Endothelial cell of umbilical vein (primary cell): ENCODE results near the gene GTF3C5. TPM values are rescaled to one million over a fixed set of nuclear protein-coding genes. Genes with fewer than 3 reads are reported as not detected.

Experiments
- BruUV-seq: library from RNA; stranded (reverse); fragments of 400-500 nt; replicated peaks from 2 replicates; lab custom pipeline; 2021; lab: Mats Ljungman, UMichigan
- CTCF ChIA-PET: fragments of 300-600, 350-600 bp; sonication (Branson Sonifier 250); formaldehyde crosslinking; loops from one replicate; lab custom pipeline; 2021; ENCODE audit warnings: antibody characterized with exemption, inconsistent platforms; lab: Charles Lee
- POLR2A ChIA-PET: fragments of 300-600, 350-600 bp; sonication (Branson Sonifier 250); formaldehyde crosslinking; loops from one replicate; lab custom pipeline; 2021; ENCODE audit warnings: antibody characterized with exemption, inconsistent platforms; lab: Charles Lee
- DNase-seq: peaks from one replicate; pipeline ENCODE4 v3.0.0-alpha.2; 2011; ENCODE audit warnings: low read depth, low spot score
- FAIRE-seq: peaks from 2 replicates; lab custom pipeline; 2011; peaks lifted over from hg19 to GRCh38; lab: Jason Lieb, UNC
- H2AFZ ChIP-seq: 2 replicates; pipeline ENCODE4 v1.6.0; 2012; ENCODE audit warnings: low read depth, low read length, control low read depth, inconsistent platforms
- H3K27ac ChIP-seq: 2 replicates; pipeline ENCODE4 v1.5.1; 2011; ENCODE audit warnings: low read depth, mild to moderate bottlenecking, control low read depth, low read length, moderate library complexity; ENCODE audit not compliant: insufficient read depth
- H3K27me3 ChIP-seq, 2 experiments: 2 replicates each; pipeline versions ENCODE4 v1.6.0 to v1.6.1; 2011; ENCODE audit warnings: low read length in 2 of 2, mixed read lengths in 1 of 2; ENCODE audit not compliant: control insufficient read depth in 2 of 2, insufficient read depth in 2 of 2
- H3K36me3 ChIP-seq, 2 experiments: 2 replicates in 1 of 2; 3 replicates in 1 of 2; pipeline ENCODE4 v1.5.1; 2011; ENCODE audit warnings: low read length in 2 of 2, mild to moderate bottlenecking in 1 of 2, moderate library complexity in 1 of 2; ENCODE audit not compliant: control insufficient read depth in 2 of 2, insufficient read depth in 2 of 2; ENCODE audit errors: extremely low read depth in 1 of 2
- H3K4me1 ChIP-seq: 3 replicates; pipeline ENCODE4 v1.5.1; 2011; ENCODE audit warnings: mild to moderate bottlenecking, low read length; ENCODE audit not compliant: control insufficient read depth, insufficient read depth; ENCODE audit errors: extremely low read depth
- H3K4me2 ChIP-seq: 2 replicates; pipeline ENCODE4 v1.6.1; 2011; ENCODE audit warnings: low read length, control low read depth, mixed read lengths; ENCODE audit not compliant: insufficient read depth
- H3K4me3 ChIP-seq, 3 experiments: fragments of 200-600 bp in 1 of 3; sonication (generic), shearing (Covaris generic) in 1 of 3; replicated peaks in 1 of 3; 2 replicates each; pipeline ENCODE4 v1.5.1; 2011 to 2016; ENCODE audit warnings: control low read depth in 3 of 3, low read length in 3 of 3, mild to moderate bottlenecking in 2 of 3, inconsistent platforms in 1 of 3, low read depth in 1 of 3, moderate library complexity in 1 of 3; ENCODE audit not compliant: insufficient read depth in 1 of 3
- H3K79me2 ChIP-seq: 2 replicates; pipeline ENCODE4 v1.6.0; 2012; ENCODE audit warnings: low read length, inconsistent platforms; ENCODE audit not compliant: control insufficient read depth, insufficient read depth
- H3K9ac ChIP-seq: replicated peaks from 2 replicates; pipeline ENCODE3; 2011; ENCODE audit warnings: low read length, control low read depth; ENCODE audit not compliant: insufficient read depth; ENCODE audit errors: extremely low read depth
- H3K9me1 ChIP-seq: replicated peaks from 3 replicates; pipeline ENCODE4 v1.6.0; 2011; ENCODE audit warnings: mild to moderate bottlenecking, low read length; ENCODE audit not compliant: control insufficient read depth, insufficient read depth; ENCODE audit errors: extremely low read depth
- H3K9me3 ChIP-seq: replicated peaks from 2 replicates; pipeline ENCODE4 v1.5.1; 2012; ENCODE audit warnings: low read length, inconsistent platforms; ENCODE audit not compliant: control insufficient read depth, insufficient read depth
- H4K20me1 ChIP-seq: replicated peaks from 2 replicates; pipeline ENCODE3; 2011; ENCODE audit warnings: mild to moderate bottlenecking, low read length; ENCODE audit not compliant: control insufficient read depth, insufficient read depth; ENCODE audit errors: extremely low read depth
- CTCF ChIP-seq, 2 donors: IDR thresholded peaks; 1 replicate in 1 of 2; 2 replicates in 1 of 2; pipeline ENCODE4 v1.5.1; 2011; ENCODE audit warnings: low read length in 2 of 2, mild to moderate bottlenecking in 2 of 2, moderate library complexity in 2 of 2, control low read depth in 1 of 2, inconsistent platforms in 1 of 2, low read depth in 1 of 2; ENCODE audit not compliant: insufficient read depth in 1 of 2; ENCODE audit errors: extremely low read depth in 1 of 2
- EZH2 ChIP-seq: IDR thresholded peaks from 2 replicates; pipeline ENCODE4 v1.6.1; 2012; ENCODE audit warnings: borderline replicate concordance, low read depth, mild to moderate bottlenecking, moderate library complexity, low read length, inconsistent platforms; ENCODE audit not compliant: severe bottlenecking
- FOS ChIP-seq: IDR thresholded peaks from 2 replicates; pipeline ENCODE4 v1.6.1; 2011; ENCODE audit warnings: mild to moderate bottlenecking, low read length, moderate library complexity, borderline replicate concordance; ENCODE audit not compliant: insufficient read depth
- GATA2 ChIP-seq: IDR thresholded peaks from 2 replicates; pipeline ENCODE4 v1.7.0; 2011; ENCODE audit warnings: low read depth, mild to moderate bottlenecking, moderate library complexity, mixed read lengths, low read length; ENCODE audit not compliant: insufficient read length, insufficient read depth
- JUN ChIP-seq: IDR thresholded peaks from 2 replicates; pipeline ENCODE4 v1.6.1; 2011; ENCODE audit warnings: borderline replicate concordance, low read depth; ENCODE audit not compliant: insufficient read length, insufficient read depth
- MYC ChIP-seq: IDR thresholded peaks from one replicate; pipeline ENCODE4 v1.6.1; 2011; ENCODE audit warnings: mild to moderate bottlenecking, low read depth, low read length
- POLR2A ChIP-seq: IDR thresholded peaks from 2 replicates; pipeline ENCODE4 v1.6.1; 2012; ENCODE audit warnings: low read depth, mild to moderate bottlenecking, control low read depth, low read length
- POLR2AphosphoS5 ChIP-seq: IDR thresholded peaks from 2 replicates; pipeline ENCODE4 v1.6.1; 2012; ENCODE audit warnings: low read depth, mild to moderate bottlenecking, control low read depth, low read length, moderate library complexity; ENCODE audit not compliant: insufficient read depth
- dilution Hi-C: fragments of 300-500 bp; cut with MboI; formaldehyde crosslinking; loops from one replicate; pipeline ENCODE4 v1.15.0; 2019; ENCODE audit warnings: low sequenced_read_pairs; ENCODE audit not compliant: extremely low pct_ligation_motif_present
- intact Hi-C: fragments of 100-400 bp; cut with micrococcal nuclease; formaldehyde crosslinking; loops from one replicate; pipeline ENCODE4 v1.10.0; 2022
- polyA plus RNA-seq, 4 experiments: library from polyadenylated mRNA; depleted of rRNA in 3 of 4; stranded (reverse) in 3 of 4; unstranded in 1 of 4; fragments of >200 nt; gene quantifications; 2 replicates each; pipeline versions ENCODE4 v1.2.1 to v1.2.3, GENCODE V29; 2011 to 2012; ENCODE audit warnings: missing spikeins in 1 of 4
- total RNA-seq: library from RNA; stranded (reverse); gene quantifications from 2 replicates; pipeline ENCODE4 v1.2.3, GENCODE V29; 2021
- TF ChIP-seq, protein P1 (sequence below): IDR thresholded peaks from 2 replicates; pipeline ENCODE4 v1.6.1; 2011; ENCODE audit not compliant: insufficient read depth, insufficient read length

GTF3C5 gene
- total and polyA plus RNA-seq, 2 donors (not counting 3 experiments of a cell fraction or from before 2014, with no cell fraction given) = 65.6 to 73.8 TPM

DNA sequence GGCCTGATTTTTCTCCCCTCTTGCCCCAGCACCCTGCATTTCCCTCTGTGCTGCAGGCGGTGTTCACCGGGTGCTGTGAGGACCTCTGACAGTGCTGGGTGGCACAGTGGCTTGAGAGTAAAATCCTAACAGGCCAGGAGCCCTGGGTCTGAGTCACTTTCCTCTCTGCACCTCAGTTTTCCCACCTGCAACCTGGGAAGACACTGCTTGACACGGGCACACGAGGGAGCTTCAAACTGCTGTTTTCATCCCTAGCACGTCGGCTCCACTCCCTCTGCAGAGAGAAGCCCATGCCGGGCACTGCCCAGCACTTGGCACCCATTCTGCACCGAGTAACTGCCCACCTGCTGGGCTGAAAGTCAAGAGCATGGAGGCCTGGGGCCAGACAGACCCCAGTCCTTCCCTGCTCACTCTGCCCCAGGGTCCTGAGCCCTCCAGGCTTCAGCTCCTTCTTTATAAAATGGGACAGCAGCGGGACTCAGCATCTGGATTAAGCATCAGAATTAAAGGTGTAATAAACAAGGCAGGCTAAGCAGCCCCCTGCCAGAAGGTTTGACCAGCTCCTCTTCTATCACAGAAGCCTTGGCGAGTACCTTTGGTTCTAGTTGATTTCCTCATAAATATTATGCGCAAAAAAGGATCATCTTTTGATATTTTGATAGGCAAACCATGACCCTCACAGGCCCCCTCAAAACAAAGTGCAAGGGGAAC, 47.2 kb upstream of the GTF3C5 start:
- no peak for FAIRE-seq
- no peak overlapping the region for H3K27ac ChIP-seq
- no TSS peak for BruUV-seq
- no peaks in the 10 kb centered on the region for H3K79me2 ChIP-seq
- no peak for DNase-seq
- no peaks in the 10 kb centered on the region for H3K36me3 ChIP-seq
- no peak overlapping the region for H3K4me2 ChIP-seq
- H3K4me3 ChIP-seq = no peak overlapping the region
- POLR2A ChIA-PET = no interaction called here
- no peaks in the 10 kb centered on the region for H3K9me1 ChIP-seq
- H2AFZ ChIP-seq = no peak overlapping the region
- dilution Hi-C loops = no loop called here
- no peaks in the 10 kb centered on the region for H4K20me1 ChIP-seq
- intact Hi-C loops = no loop called here
- no peaks in the 10 kb centered on the region for H3K9me3 ChIP-seq
- CTCF ChIA-PET = interaction anchor here (0.7 to 1.6 kb wide), 3 partner anchors 10 to 36 kb away, joined by 3 to 4 read pairs (median 3); no protein-coding TSS in a partner anchor
- no peak overlapping the region for H3K9ac ChIP-seq
- peaks cover 17% of the 10 kb centered on the region in 2 experiments for H3K27me3 ChIP-seq
- no peak for TF ChIP-seq GATA2
- H3K4me1 ChIP-seq = no peaks in the 10 kb centered on the region

GRCh38 chr9:132984202-132985070, 46.4 kb upstream of the GTF3C5 start:
- H3K27ac ChIP-seq = no peak overlapping the region
- no peaks in the 10 kb centered on the region for H3K9me1 ChIP-seq
- no peak overlapping the region for H3K4me3 ChIP-seq
- no peaks in the 10 kb centered on the region for H3K36me3 ChIP-seq
- FAIRE-seq (no peak), DNase-seq (no peak)
- no peak overlapping the region for H3K4me2 ChIP-seq
- no peak overlapping the region for H3K9ac ChIP-seq
- H2AFZ ChIP-seq = no peak overlapping the region
- no peaks in the 10 kb centered on the region for H4K20me1 ChIP-seq
- no peaks in the 10 kb centered on the region for H3K9me3 ChIP-seq
- peaks cover 9 to 12% of the 10 kb centered on the region in 2 experiments for H3K27me3 ChIP-seq
- BruUV-seq = no TSS peak
- intact Hi-C loops = no loop called here
- no peaks in the 10 kb centered on the region for H3K4me1 ChIP-seq
- ChIA-PET CTCF (interaction anchor here (0.7 kb wide), 1 partner anchor 13 kb away, joined by 3 read pairs; no protein-coding TSS in a partner anchor), POLR2A (no interaction called here)
- TF ChIP-seq, protein P1, sequence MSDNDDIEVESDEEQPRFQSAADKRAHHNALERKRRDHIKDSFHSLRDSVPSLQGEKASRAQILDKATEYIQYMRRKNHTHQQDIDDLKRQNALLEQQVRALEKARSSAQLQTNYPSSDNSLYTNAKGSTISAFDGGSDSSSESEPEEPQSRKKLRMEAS = no peak
- no peak for TF ChIP-seq FOS
- TF ChIP-seq CTCF (IDR thresholded peaks at IDR 0.05; ENCODE audit: extremely low read depth in 1 of 2, insufficient read depth in 1 of 2, low read depth in 1 of 2, low read length in 2 of 2) = no peak
- no peak for TF ChIP-seq POLR2A
- TF ChIP-seq JUN = no peak
- TF ChIP-seq EZH2 = no peak
- TF ChIP-seq GATA2 = no peak
- no peak for TF ChIP-seq POLR2AphosphoS5
- TF ChIP-seq MYC = no peak
- dilution Hi-C loops = no loop called here
- no peaks in the 10 kb centered on the region for H3K79me2 ChIP-seq
